HepG2 (cell line): ENCODE results near the gene GCDH. TPM values are rescaled to one million over a fixed set of nuclear protein-coding genes. Genes with fewer than 3 reads are reported as not detected.

Source experiments
- ATAC-seq: fragments of 200-7000 bp; cut with Tn5 transposase; 3 replicates; pipeline ENCODE4 v1.9.1; 2020; ENCODE audit warnings: mild to moderate bottlenecking, moderate library complexity
- BruUV-seq: library from RNA; stranded (reverse); fragments of 400-500 nt; replicated peaks from 2 replicates; lab custom pipeline; 2021; lab: Mats Ljungman, UMichigan
- CTCF ChIA-PET: fragments of 300-600 bp; formaldehyde crosslinking; extraction: SDS; loops from one replicate; lab custom pipeline; 2021; ENCODE audit warnings: low total read pairs, inconsistent platforms, low intra/inter-chr PET ratio; lab: Yijun Ruan, JAX
- POLR2A ChIA-PET: fragments of 350-600 bp; sonication (Branson Sonifier 250); formaldehyde crosslinking; loops from one replicate; lab custom pipeline; 2020; ENCODE audit warnings: antibody characterized with exemption, inconsistent platforms; lab: Yijun Ruan, JAX
- DNase-seq: peaks from one replicate; pipeline ENCODE4 v3.0.0-alpha.2; 2015; ENCODE audit warnings: low spot score
- FAIRE-seq: peaks from 3 replicates; lab custom pipeline; 2011; peaks lifted over from hg19 to GRCh38; lab: Jason Lieb, UNC
- H2AFZ ChIP-seq: one replicate; pipeline ENCODE4 v1.6.1; 2011; ENCODE audit warnings: low read length, inconsistent platforms
- H3K27ac ChIP-seq: fragments of 300-600 bp; 3 replicates; pipeline ENCODE4 v1.8.0; 2011; ENCODE audit warnings: mixed run types, mild to moderate bottlenecking, mixed read lengths, low read length, inconsistent platforms; ENCODE audit not compliant: insufficient read depth; ENCODE audit errors: extremely low read length
- H3K27me3 ChIP-seq, 2 experiments: fragments of 200-600 bp in 1 of 2; 2 replicates in 1 of 2; 3 replicates in 1 of 2; pipeline versions ENCODE4 v1.6.0 to v1.8.0; 2011; ENCODE audit warnings: low read length in 2 of 2, mild to moderate bottlenecking in 2 of 2, moderate library complexity in 2 of 2, inconsistent platforms in 1 of 2; ENCODE audit not compliant: insufficient read depth in 2 of 2, control insufficient read depth in 1 of 2
- H3K36me3 ChIP-seq, 2 experiments: fragments of 200-600 bp in 1 of 2; replicated peaks in 1 of 2; 2 replicates in 1 of 2; 3 replicates in 1 of 2; pipeline versions ENCODE4 v1.5.1 to v1.8.0; 2011; ENCODE audit warnings: low read length in 2 of 2, inconsistent platforms in 1 of 2; ENCODE audit not compliant: insufficient read depth in 2 of 2, control insufficient read depth in 1 of 2
- H3K4me1 ChIP-seq: 2 replicates; pipeline ENCODE4 v1.5.1; 2012; ENCODE audit warnings: low read length, inconsistent platforms; ENCODE audit not compliant: insufficient read depth
- H3K4me2 ChIP-seq: 2 replicates; pipeline ENCODE4 v1.6.0; 2011; ENCODE audit warnings: low read depth, low read length, inconsistent platforms
- H3K4me3 ChIP-seq, 3 experiments: fragments of 200-600 bp in 1 of 3; sonication (generic), shearing (Covaris generic) in 1 of 3; replicated peaks in 1 of 3; 2 replicates each; pipeline ENCODE4 v1.5.1; 2011 to 2016; ENCODE audit warnings: low read length in 3 of 3, inconsistent platforms in 2 of 3, low read depth in 2 of 3, mild to moderate bottlenecking in 2 of 3, control low read depth in 1 of 3, mixed read lengths in 1 of 3; ENCODE audit not compliant: insufficient read depth in 1 of 3
- H3K79me2 ChIP-seq: one replicate; pipeline ENCODE4 v1.6.1; 2011; ENCODE audit warnings: low read length, inconsistent platforms; ENCODE audit not compliant: insufficient read depth
- H3K9ac ChIP-seq: 2 replicates; pipeline ENCODE4 v1.6.0; 2011; ENCODE audit warnings: mild to moderate bottlenecking, low read depth, low read length, inconsistent platforms; ENCODE audit not compliant: insufficient read depth
- H3K9me3 ChIP-seq: 2 replicates; pipeline ENCODE4 v1.5.1; 2012; ENCODE audit warnings: mild to moderate bottlenecking, low read length
- H4K20me1 ChIP-seq: 2 replicates; pipeline ENCODE4 v1.6.0; 2011; ENCODE audit warnings: inconsistent platforms, mild to moderate bottlenecking, low read length, moderate library complexity; ENCODE audit not compliant: insufficient read depth
- GABPB1 ChIP-seq: IDR thresholded peaks from 2 replicates; pipeline ENCODE4 v1.6.1; 2016; ENCODE audit warnings: mild to moderate bottlenecking, missing genetic modification reagents, moderate library complexity, missing compliant biosample characterization
- MAZ ChIP-seq, 2 experiments: sonication (generic) in 1 of 2; formaldehyde crosslinking in 1 of 2; IDR thresholded peaks; 2 replicates each; pipeline versions ENCODE4 v1.5.0 to v1.6.1; 2012 to 2020; ENCODE audit warnings: low read depth in 2 of 2, mild to moderate bottlenecking in 2 of 2, borderline replicate concordance in 1 of 2, improper control_type of control experiment in 1 of 2, low read length in 1 of 2, missing genetic modification reagents in 1 of 2, moderate library complexity in 1 of 2
- REST ChIP-seq, 2 experiments: IDR thresholded peaks; 2 replicates each; pipeline ENCODE4 v1.6.1; 2011 to 2012; ENCODE audit warnings: low read length in 2 of 2, borderline replicate concordance in 1 of 2, low read depth in 1 of 2, mild to moderate bottlenecking in 1 of 2, moderate library complexity in 1 of 2
- ZNF143 ChIP-seq: sonication (generic); formaldehyde crosslinking; IDR thresholded peaks from 2 replicates; pipeline ENCODE4 v1.4.0; 2020; ENCODE audit warnings: missing genetic modification reagents
- ZNF230 ChIP-seq: sonication (generic); formaldehyde crosslinking; IDR thresholded peaks from 2 replicates; pipeline ENCODE4 v1.4.0; 2020; ENCODE audit warnings: mild to moderate bottlenecking, missing genetic modification reagents
- WGBS: methylation state at CpG from one replicate; pipeline ENCODE4 v1.1.6; 2017; ENCODE audit warnings: low lambda C conversion rate; 5-methylcytosine and 5-hydroxymethylcytosine counted together
- in situ Hi-C: cut with HindIII; loops from 2 replicates; pipeline ENCODE4 v1.10.0; 2017; ENCODE audit warnings: low pct_unique_long_range_greater_than_20kb; ENCODE audit not compliant: extremely low pct_ligation_motif_present
- intact Hi-C: fragments of 100-400 bp; cut with micrococcal nuclease; formaldehyde crosslinking; loops from one replicate; pipeline ENCODE4 v1.10.0; 2022; ENCODE audit not compliant: unreplicated experiment
- polyA plus RNA-seq, 8 experiments: library from polyadenylated mRNA; depleted of rRNA in 3 of 8; stranded (reverse) in 7 of 8; unstranded in 1 of 8; fragments of >200 nt; fragmentation: Illumina TruSeq in 4 of 8; extraction: Trizol in 4 of 8; gene quantifications; 2 replicates each; pipeline versions ENCODE4 v1.2.1 to v1.2.3, GENCODE V29; 2011 to 2016; ENCODE audit warnings: low read depth in 4 of 8, missing spikeins in 1 of 8, mixed read lengths in 1 of 8; ENCODE audit not compliant: insufficient read depth in 1 of 8
- total RNA-seq, 5 experiments: library from RNA; depleted of rRNA; stranded (reverse); fragments of >200 nt; fragmentation: Illumina TruSeq; extraction: Trizol; gene quantifications; 2 replicates each; pipeline ENCODE4 v1.2.3, GENCODE V29; 2016; ENCODE audit warnings: low read depth in 1 of 5

The GCDH gene
- total and polyA plus RNA-seq, 2 of the 13 experiments (the other 11 are each of a cell fraction or from before 2014, with no cell fraction given) = 15.1 to 38.0 TPM

GRCh38 chr19:12896460-12896859 is 5.5 kb downstream of the GCDH start:
- Histone ChIP-seq H3K4me2 (no peak overlapping the region), H4K20me1 (no peaks in the 10 kb centered on the region), H3K79me2 (peaks cover 5% of the 10 kb centered on the region), H3K27me3 (no peaks in the 10 kb centered on the region; a peak in 1 of 5 replicates), H3K9ac (no peak overlapping the region), H3K9me3 (no peaks in the 10 kb centered on the region), H2AFZ (no peak overlapping the region), H3K4me3 (no peak overlapping the region), H3K36me3 (peaks cover 17 to 36% of the 10 kb centered on the region in 2 experiments; a peak in 4 of 5 replicates), H3K27ac (no peak overlapping the region), H3K4me1 (peaks cover 28% of the 10 kb centered on the region)
- ChIA-PET POLR2A (no interaction called here), CTCF (no interaction called here)
- DNase-seq (no peak), ATAC-seq (no peak), FAIRE-seq (no peak)
- in situ Hi-C loops (no loop called here), intact Hi-C loops (no loop called here)
- no TSS peak for BruUV-seq
- WGBS = 98% methylated on average over 9 of the region's 17 CpGs
- TF ChIP-seq REST (IDR thresholded peaks at IDR 0.05; ENCODE audit: borderline replicate concordance in 1 of 2, low read depth in 1 of 2, low read length in 2 of 2) (no peak), MAZ (IDR thresholded peaks at IDR 0.05; ENCODE audit: borderline replicate concordance, low read depth, low read length) (no peak), MAZ (CRISPR knock-in tag; IDR thresholded peaks at IDR 0.05; ENCODE audit: low read depth) (no peak), GABPB1 (CRISPR knock-in tag) (no peak), ZNF143 (CRISPR knock-in tag) (no peak), ZNF230 (CRISPR knock-in tag) (no peak)
